ENCODE data around the gene PPP1R17.

PPP1R17 gene

GRCh38 chr7:31699050-31699449, 12.0 kb downstream of the PPP1R17 start:
- DNase-seq (ENCODE audit: low read depth in 2 of 2): no peak

GRCh38 chr7:31702354-31702753, 15.3 kb downstream of the PPP1R17 start:
- no peak for DNase-seq (ENCODE audit: low read depth in 2 of 2)

GRCh38 chr7:31705377-31705776, 18.4 kb downstream of the PPP1R17 start:
- no peak for DNase-seq (ENCODE audit: low read depth in 2 of 2)

DNA sequence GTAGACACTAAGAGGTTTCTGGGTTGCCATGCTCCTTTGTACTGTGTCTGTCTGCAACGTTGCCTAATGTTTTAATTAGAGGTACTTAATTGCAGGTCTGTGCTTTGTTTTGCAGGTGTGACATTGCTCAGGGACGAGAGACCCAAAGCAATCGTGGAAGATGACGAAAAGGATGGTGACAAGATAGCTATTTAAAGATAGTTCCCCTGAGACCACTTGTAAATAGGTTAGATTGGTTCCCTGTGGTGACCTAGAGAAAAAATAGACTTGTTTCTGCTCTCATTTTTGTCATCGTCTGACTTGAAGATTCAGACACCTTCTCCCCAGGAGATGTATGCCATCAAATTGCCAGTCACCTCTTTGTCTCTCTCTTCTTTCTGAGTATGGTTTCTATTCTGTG, 20.1 kb downstream of the PPP1R17 start:
- no peak for DNase-seq (ENCODE audit: low read depth in 2 of 2)

GRCh38 chr7:31710171-31710570, 23.2 kb downstream of the PPP1R17 start:
- DNase-seq (ENCODE audit: low read depth in 2 of 2): no peak

DNA sequence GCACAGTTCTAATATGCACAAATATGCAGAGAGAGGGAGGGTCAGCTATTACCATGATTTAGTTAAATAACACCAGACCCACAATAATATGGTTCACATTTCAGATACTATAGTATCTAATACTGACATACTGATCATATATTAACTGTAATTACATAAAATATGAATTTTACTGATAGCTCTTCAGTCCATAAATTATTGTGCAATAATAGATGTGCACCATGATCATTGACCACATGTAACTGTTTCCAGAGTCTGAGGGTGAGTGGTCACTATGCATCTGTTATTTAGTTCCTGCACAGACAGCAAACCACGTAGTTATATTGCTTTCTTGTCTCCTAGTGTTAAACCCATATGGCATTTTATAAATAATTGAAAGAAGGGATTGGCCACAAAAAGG, 29.3 kb downstream of the PPP1R17 start:
- DNase-seq (ENCODE audit: low read depth in 2 of 2): no peak

DNA sequence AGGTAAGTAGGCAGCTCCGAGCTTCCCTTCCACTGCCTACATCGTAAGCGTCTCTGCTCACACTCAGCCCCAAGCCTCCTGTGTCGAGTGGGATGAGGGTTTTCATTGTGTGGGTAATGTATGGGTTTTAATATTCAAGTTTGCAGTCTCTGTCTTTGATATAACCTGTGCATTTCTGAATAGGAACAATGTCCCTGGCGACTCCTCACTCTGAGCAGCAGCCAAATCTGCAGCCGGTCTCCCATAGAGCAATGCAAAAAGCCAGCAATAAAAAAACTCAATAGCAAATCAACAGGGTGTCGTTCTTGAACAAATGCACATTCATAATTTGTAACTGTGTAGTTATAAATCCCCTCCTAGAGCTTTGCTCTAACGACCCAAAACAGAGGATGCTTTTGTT, 33.4 kb downstream of the PPP1R17 start:
- DNase-seq (ENCODE audit: low read depth in 2 of 2): no peak

- DNase-seq (ENCODE audit: low read depth in 2 of 2): no peak
These were observed 37.7 kb downstream of the PPP1R17 start for GRCh38 chr7:31724696-31725095.

GRCh38 chr7:31729195-31729804, 42.3 kb downstream of the PPP1R17 start:
- DNase-seq (ENCODE audit: low read depth in 2 of 2): no peak

- DNase-seq (ENCODE audit: low read depth in 2 of 2): no peak
These were observed 47.4 kb downstream of the PPP1R17 start for GRCh38 chr7:31734456-31734855.

DNA sequence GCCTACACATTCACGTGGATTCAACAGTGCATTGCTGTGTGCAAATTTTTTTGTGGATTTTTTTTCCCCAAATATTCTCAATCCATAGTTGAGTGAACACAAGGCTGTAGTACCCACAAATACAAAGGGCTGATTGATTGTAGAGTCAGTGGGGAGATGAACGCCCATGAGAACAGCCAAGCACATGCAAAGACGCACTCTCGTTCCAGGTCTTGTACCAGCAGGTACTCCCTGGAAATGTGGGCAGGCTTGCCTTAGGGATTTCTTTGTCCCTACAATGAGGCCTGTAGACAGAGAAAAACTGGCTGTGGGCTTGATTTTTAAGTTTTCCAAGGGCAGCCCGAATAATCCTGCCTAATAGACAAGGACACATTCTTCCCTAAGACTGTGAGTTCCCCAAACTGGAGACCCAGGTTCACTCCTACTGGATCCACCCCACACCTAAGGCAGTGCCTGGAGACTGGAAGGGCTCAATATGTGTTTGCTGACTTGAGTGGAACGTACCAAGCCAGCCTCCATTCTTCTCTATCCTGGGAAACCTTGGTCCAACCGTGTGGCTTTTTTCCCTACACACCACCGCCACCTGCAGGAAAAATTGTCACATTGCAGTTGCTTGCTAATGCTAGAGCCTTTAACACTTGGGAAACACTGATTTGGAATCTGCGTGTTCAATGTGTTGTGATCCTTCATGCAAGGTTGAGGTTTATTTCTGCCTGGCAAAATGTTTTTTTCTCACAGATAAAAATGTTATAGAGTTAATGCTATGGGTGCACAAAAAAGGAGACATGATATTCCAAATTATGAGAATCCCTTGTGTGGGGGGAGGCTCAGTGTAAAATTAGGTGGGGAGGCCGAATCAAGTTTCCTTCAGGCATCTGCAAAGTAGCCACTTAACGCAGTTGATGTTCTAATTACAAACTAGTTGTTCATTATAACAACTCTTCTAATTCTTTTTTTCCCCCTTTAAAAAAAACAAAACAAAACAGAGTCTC, 49.3 kb downstream of the PPP1R17 start:
- DNase-seq (ENCODE audit: low read depth in 2 of 2): peak in 1 of 2 donors; percentile 2

- DNase-seq (ENCODE audit: low read depth in 2 of 2): no peak
These were observed 54.8 kb downstream of the PPP1R17 start for GRCh38 chr7:31741852-31742251.

- peak in 1 of 2 donors; percentile 17 for DNase-seq (ENCODE audit: low read depth in 2 of 2)
These were observed 57.4 kb downstream of the PPP1R17 start for GRCh38 chr7:31744294-31744874.

DNA sequence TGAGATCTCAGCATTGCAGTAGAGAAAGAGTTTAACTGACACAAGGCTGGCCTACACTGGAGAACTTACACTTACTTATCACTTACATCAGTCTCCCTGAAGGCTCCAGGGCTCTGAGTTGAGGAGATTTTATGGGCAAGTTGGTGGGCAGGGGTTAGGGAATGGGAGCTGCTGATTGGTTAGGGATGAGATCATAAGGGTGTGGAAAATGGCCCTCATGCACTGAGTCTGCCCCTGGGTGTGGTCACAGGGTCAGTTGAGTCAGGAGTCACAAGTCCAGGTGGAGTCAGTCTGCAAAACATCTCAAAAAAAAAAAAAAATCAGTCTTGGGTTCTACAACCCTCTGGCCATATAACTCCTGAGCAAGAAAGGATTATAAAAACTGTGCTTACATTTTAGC, 60.5 kb downstream of the PPP1R17 start:
- DNase-seq (ENCODE audit: low read depth in 2 of 2): no peak

DNA sequence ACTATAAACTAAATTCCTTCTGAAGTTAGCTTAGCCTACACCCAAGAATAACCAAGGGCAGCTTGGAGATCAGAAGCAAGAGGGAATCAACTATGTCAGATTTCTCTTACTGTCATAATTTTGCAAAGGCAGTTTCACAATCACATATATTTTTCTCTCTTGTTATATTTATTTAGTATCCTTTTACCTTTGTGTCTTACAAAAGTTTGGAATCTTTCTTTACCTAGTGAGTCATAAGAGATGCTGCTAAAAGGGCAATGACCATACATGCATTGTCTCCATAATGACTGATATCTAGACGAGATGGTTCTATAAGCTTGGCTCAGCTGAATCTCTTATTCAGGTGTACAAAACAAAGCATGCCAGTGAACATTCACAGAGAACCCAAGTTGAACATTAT, 61.1 kb downstream of the PPP1R17 start:
- no peak for DNase-seq (ENCODE audit: low read depth in 2 of 2)

DNA sequence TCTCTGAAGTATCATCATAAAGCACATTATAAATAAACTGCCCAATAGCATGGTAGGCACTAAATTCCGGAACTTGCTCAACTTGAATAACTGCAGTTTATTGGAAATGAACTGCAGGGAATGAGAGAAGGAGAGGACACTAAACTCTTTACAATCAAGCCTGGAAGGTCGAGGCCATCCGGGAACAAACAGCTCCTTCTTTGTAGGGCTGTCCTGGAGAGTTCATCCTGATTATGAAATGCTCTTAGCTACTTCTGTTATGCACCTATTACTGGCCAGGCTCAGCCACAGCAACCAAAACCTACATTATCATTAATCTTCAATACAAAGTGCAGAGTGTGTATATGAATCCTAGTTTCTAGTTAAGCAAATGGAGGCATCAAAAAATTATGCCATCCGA, 64.7 kb downstream of the PPP1R17 start:
- no peak for DNase-seq (ENCODE audit: low read depth in 2 of 2)

Data from stimulated activated CD4-positive, alpha-beta T cell treated with anti-CD3 and anti-CD28 coated beads, Interleukin-15, amount 100 ng/mL, for 48 hours (primary cell).